Body of pancreas (tissue), 4 donors: ENCODE results near the gene USP36. TPM values are rescaled to one million over a fixed set of nuclear protein-coding genes. Genes with fewer than 3 reads are reported as not detected.

ENCODE experiments used
- ATAC-seq: fragments of 150-250 bp; one replicate; pipeline ENCODE4 v1.9.1; 2016
- DNase-seq, 4 donors: peaks; one replicate each; pipeline ENCODE4 v3.0.0-alpha.2; 2019
- H3K27ac ChIP-seq, 4 donors: fragments of 200-600 bp; sonication (generic); 1 replicate in 3 of 4; 2 replicates in 1 of 4; pipeline versions ENCODE4 v1.5.1 to v1.6.1; 2016 to 2019; ENCODE audit warnings: mild to moderate bottlenecking in 1 of 4, mixed read lengths in 1 of 4, moderate library complexity in 1 of 4
- H3K27me3 ChIP-seq, 2 donors: fragments of 200-600 bp; sonication (generic); one replicate each; pipeline ENCODE4 v1.6.0; 2016; ENCODE audit warnings: mild to moderate bottlenecking in 1 of 2
- H3K36me3 ChIP-seq, 2 donors: fragments of 200-600 bp; sonication (generic); replicated peaks in 1 of 2; 2 replicates each; pipeline ENCODE4 v1.5.1; 2016; ENCODE audit warnings: low read depth in 2 of 2; ENCODE audit not compliant: insufficient read depth in 1 of 2
- H3K4me1 ChIP-seq: fragments of 200-600 bp; sonication (generic); one replicate; pipeline ENCODE4 v1.6.0; 2016
- H3K4me3 ChIP-seq, 2 donors: fragments of 200-600 bp; sonication (generic); 1 replicate in 1 of 2; 2 replicates in 1 of 2; pipeline ENCODE4 v1.5.1; 2016 to 2019
- H3K9me3 ChIP-seq, 3 donors: fragments of 200-600 bp; sonication (generic); 1 replicate in 2 of 3; 2 replicates in 1 of 3; pipeline ENCODE4 v1.5.1; 2016
- CTCF ChIP-seq, 7 experiments: fragments of 450-650 bp in 4 of 7; fragments of 200-600 bp in 3 of 7; sonication (generic) in 3 of 7; IDR thresholded peaks; one replicate each; pipeline ENCODE4 v1.5.1; 2016 to 2019; ENCODE audit warnings: antibody characterized with exemption in 7 of 7
- POLR2A ChIP-seq, 3 donors: fragments of 450-650 bp; IDR thresholded peaks; one replicate each; pipeline ENCODE4 v1.6.1; 2016; ENCODE audit warnings: antibody characterized with exemption in 3 of 3, mild to moderate bottlenecking in 2 of 3
- WGBS, 2 donors: methylation state at CpG; one replicate each; pipeline ENCODE4 v1.1.5; 2017; 5-methylcytosine and 5-hydroxymethylcytosine counted together
- intact Hi-C: fragments of 100-400 bp; cut with DNase I; formaldehyde crosslinking; loops from one replicate; pipeline ENCODE4 v1.15.1; 2023
- total RNA-seq, 2 donors: library from RNA; depleted of rRNA; stranded (reverse); fragments of >200 nt; gene quantifications; one replicate each; pipeline ENCODE4 v1.1.0, GENCODE V29; 2016

The USP36 gene
- total RNA-seq, 2 donors from 2014 or later: 28.5 to 55.4 TPM

- ATAC-seq (no peak), DNase-seq (no peak)
- Histone ChIP-seq H3K27ac (no peak overlapping the region), H3K9me3 (no peaks in the 10 kb centered on the region), H3K4me3 (no peak overlapping the region), H3K27me3 (no peaks in the 10 kb centered on the region), H3K4me1 (no peaks in the 10 kb centered on the region), H3K36me3 (peaks cover 12 to 19% of the 10 kb centered on the region in 2 donors)
- TF ChIP-seq CTCF (IDR thresholded peaks at IDR 0.05) (no peak), POLR2A (IDR thresholded peaks at IDR 0.05) (no peak)
- intact Hi-C loops: no loop called here
- 88% methylated on average over 27 to 28 of the region's 28 CpGs for WGBS, 2 donors
Observed at GRCh38 chr17:78797691-78798585, 42.7 kb downstream of the USP36 start.

- 88 to 94% methylated on average over 11 of the region's 11 CpGs for WGBS, 2 donors
- Histone ChIP-seq H3K9me3 (no peaks in the 10 kb centered on the region), H3K27ac (no peak overlapping the region), H3K36me3 (peaks cover 6 to 15% of the 10 kb centered on the region in 2 donors), H3K4me1 (no peaks in the 10 kb centered on the region), H3K27me3 (no peaks in the 10 kb centered on the region), H3K4me3 (no peak overlapping the region)
- TF ChIP-seq CTCF (IDR thresholded peaks at IDR 0.05): no peak
- ATAC-seq: no peak
- intact Hi-C loops: no loop called here
- DNase-seq: no peak
Observed at GRCh38 chr17:78797213-78797612, 43.4 kb downstream of the USP36 start.

- Histone ChIP-seq H3K4me1 (no peaks in the 10 kb centered on the region), H3K27ac (no peak overlapping the region), H3K4me3 (no peak overlapping the region), H3K27me3 (no peaks in the 10 kb centered on the region), H3K36me3 (peaks cover 6 to 13% of the 10 kb centered on the region in 2 donors), H3K9me3 (no peaks in the 10 kb centered on the region)
- intact Hi-C loops: no loop called here
- WGBS, 2 donors: 82 to 89% methylated on average over 11 of the region's 11 CpGs
- DNase-seq (no peak), ATAC-seq (no peak)
- TF ChIP-seq CTCF (IDR thresholded peaks at IDR 0.05) (no peak), POLR2A (IDR thresholded peaks at IDR 0.05) (no peak)
Observed at GRCh38 chr17:78796517-78796900, 44.1 kb downstream of the USP36 start.

- TF ChIP-seq POLR2A (IDR thresholded peaks at IDR 0.05) (no peak), CTCF (IDR thresholded peaks at IDR 0.05) (no peak)
- Histone ChIP-seq H3K27me3 (no peaks in the 10 kb centered on the region), H3K27ac (no peak overlapping the region), H3K9me3 (no peaks in the 10 kb centered on the region), H3K4me3 (no peak overlapping the region), H3K4me1 (peaks cover 3% of the 10 kb centered on the region), H3K36me3 (peaks cover 6 to 13% of the 10 kb centered on the region in 2 donors)
- intact Hi-C loops: no loop called here
- 79 to 83% methylated on average over 14 of the region's 14 CpGs for WGBS, 2 donors
- no peak for DNase-seq
- ATAC-seq: no peak
Observed at GRCh38 chr17:78795861-78796516, 44.6 kb downstream of the USP36 start.
